ENCODE data around the gene PCDHAC1.
"Not testable (repeated sequence)": the region's sequence is repeated elsewhere in the genome, so short reads cannot be mapped to it uniquely, and the experiment has no call there.

The PCDHAC1 gene

GRCh38 chr5:140925806-140926442 lies at the start of gene PCDHAC1:
TSS of gene PCDHAC1 (plus strand) at chr5:140926299. CDS start at chr5:140926893, 594 bp downstream.
- DNase-seq = peak; percentile 27

- DNase-seq = not testable (repeated sequence)
These were observed 49.4 kb upstream of the PCDHAC1 start for GRCh38 chr5:140876541-140877261.

DNA sequence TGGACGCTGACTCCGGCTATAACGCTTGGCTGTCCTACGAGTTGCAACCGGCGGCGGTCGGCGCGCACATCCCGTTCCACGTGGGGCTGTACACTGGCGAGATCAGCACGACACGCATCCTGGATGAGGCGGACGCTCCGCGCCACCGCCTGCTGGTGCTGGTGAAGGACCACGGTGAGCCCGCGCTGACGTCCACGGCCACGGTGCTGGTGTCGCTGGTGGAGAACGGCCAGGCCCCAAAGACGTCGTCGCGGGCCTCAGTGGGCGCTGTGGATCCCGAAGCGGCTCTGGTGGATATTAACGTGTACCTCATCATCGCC lies 48.9 kb upstream of the PCDHAC1 start:
- DNase-seq = no peak

- no peak for DNase-seq
These were observed 44.1 kb upstream of the PCDHAC1 start, which contains the start of gene PCDHA13 for GRCh38 chr5:140881889-140882590. TSS of gene PCDHA13 (plus strand) at chr5:140882124. CDS start at chr5:140882269, 145 bp downstream.

- DNase-seq = no peak
These were observed 43.6 kb upstream of the PCDHAC1 start for GRCh38 chr5:140882591-140882899.

- no peak for DNase-seq
These were observed 42.7 kb upstream of the PCDHAC1 start for GRCh38 chr5:140883373-140883772.

GRCh38 chr5:140883927-140884697 lies 42.0 kb upstream of the PCDHAC1 start:
- no peak for DNase-seq

DNA sequence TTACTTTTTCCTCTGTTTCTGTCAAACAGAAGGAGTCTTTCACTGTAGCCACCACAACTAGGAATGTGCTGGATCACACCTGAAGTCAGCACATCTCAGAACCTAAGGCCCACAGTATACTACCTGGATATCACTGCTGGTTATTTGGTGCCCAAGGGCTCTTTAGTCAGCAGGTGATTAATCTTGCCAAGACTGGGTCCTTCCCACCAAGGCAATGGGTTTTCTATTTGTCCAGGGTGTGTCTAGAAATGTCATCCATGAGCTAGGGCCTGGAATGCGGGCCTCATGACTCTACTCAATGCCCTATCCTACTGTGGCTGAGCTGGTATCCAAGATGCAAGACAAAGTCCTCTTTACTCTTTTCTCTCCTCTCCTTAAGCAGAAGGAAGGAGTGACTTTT lies 9.8 kb upstream of the PCDHAC1 start:
- no peak for DNase-seq

- DNase-seq = no peak
These were observed 2.5 kb upstream of the PCDHAC1 start for GRCh38 chr5:140923601-140924000.

DNA sequence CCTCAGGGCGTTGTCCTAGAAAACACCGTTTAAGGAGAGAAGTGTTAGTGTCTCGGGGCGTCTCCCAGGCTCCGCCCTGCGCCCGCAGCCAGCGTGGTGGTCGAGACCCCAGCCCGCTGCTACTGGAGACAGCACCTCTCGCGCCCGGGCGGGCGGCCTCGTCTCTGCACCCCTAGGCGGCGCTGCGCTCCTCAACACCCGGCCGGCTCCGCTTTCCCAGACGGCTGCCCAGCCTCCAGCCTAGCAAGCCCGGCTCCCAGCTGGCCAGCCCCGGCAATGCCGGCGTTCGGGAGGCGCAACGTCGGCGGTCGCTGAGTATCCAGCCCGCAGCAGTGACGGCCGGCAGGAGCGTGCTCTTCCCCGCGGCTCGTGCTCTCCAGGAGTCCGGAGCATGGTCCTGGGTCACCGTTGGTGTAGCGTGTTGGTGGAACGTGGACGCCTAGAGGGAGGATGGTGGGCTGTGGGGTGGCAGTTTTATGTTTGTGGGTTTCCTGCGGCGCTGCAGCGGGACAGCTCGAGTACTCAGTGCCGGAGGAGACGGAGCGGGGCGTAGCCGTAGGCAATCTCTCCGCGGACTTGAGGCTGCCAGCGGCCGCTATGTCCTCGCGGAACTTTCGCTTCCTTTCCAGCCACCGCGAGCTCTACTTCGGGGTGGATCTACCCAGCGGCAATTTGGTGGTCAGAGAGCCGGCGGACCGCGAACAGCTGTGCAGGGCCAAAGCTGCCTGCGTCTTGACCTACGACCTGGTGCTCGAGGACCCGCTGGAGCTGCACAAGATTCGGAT lies 536 bp downstream of the PCDHAC1 start:
- DNase-seq = peak; percentile 72

DNA sequence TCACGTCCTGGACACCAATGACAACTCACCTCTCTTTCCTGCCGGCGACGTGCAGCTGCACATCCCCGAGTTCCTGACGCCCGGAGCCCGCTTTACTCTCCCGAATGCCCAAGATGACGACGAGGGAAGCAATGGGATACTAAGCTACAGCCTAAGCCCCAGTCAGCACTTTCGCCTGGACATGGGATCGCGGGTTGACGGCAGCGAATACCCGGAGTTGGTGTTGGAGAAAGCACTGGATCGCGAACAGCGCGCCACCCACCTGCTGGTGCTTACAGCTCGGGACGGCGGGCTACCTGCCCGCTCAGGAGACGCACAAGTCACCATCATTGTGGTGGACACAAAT lies 1.1 kb downstream of the PCDHAC1 start:
- DNase-seq = no peak

DNA sequence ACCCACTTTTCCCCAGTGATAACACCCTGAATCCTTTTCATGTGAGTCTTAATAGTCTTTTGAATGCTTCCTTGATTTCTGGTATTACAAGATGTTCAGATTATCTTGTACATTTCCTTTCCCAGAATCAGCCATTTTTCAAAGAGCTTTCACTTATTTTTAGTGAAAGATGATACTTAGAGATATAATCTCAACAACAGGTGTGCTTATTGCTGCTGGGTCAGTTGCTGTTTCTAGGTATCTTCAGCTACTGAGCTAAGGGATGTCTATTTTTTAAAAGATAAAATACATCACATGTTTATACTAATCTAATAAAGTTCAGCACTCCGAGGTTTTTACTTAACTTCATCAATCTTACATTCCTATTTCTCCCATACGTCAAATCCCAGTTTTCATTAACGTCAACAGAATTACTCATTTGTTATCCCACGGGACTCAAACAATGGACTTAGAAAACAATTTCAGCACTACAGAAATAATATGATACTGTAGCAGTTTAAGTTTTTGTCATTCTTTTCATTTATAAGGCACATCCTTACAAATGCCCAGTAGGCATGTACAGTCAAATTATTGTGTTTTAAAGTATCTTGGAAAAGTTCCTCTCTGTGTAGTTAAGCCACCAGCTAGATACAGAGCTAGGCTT lies 9.0 kb downstream of the PCDHAC1 start:
- DNase-seq = no peak

- DNase-seq = no peak
These were observed 20.5 kb downstream of the PCDHAC1 start for GRCh38 chr5:140946578-140946977.

DNA sequence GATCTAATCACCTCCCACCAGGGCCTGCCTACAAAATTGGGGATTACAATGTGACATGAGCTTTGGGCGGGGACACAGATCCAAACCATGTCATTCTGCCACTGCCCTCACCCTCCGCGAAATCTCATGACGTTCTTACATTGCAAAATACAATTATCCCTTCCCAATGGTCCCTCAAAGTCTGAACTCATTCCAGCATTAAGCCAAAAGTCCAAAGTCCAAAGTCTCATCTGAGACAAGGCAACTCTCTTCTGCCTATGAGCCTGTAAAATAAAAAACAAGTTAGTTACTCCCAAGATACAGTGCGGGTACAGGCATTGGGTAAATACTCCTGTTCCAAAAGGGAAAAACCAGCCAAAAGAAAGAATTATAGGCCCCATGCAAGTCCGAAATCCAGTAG lies 25.5 kb downstream of the PCDHAC1 start:
- no peak for DNase-seq

GRCh38 chr5:140953234-140953633 lies 27.1 kb downstream of the PCDHAC1 start:
- no peak for DNase-seq

- DNase-seq = no peak
These were observed 36.1 kb downstream of the PCDHAC1 start for GRCh38 chr5:140962190-140962589.

DNA sequence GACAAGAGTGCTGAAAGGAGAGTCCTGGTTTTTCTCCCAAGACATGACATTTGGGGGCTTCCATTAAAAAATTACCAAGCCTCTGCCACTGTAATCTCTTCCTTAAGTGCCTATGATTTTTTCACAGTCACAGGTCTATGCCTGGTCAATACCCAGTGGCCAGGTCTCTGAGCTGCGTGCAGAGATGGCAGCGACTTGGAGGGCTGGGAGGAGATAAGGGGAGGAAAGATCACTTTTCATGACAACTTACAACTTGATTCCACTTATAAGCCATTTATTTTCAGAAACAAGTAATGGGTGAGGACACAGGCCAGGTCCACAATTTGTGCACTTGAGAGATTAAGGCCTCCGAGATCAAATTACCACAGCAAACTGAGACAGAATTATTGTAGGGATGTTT lies 38.3 kb downstream of the PCDHAC1 start:
- DNase-seq = no peak

DNA sequence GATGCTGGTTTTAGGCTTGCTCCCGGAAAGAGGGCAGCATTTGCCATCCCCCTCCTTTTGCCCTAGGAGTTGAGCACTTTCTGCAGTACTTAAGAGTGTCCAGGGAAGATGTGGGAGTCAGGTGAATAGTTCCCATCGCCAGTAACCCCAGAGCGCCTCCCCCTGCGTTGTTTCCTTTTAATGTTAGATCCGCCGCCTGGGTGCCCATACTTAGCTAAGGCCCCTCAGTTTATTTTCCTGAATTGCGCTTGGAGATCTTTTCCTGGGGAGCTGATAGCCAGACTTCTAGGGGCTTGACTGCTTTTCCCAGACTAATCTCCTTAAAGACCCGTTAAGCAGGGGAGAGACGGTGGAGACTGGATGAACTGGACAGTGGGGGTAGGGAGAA lies 39.8 kb downstream of the PCDHAC1 start:
- no peak for DNase-seq

DNA sequence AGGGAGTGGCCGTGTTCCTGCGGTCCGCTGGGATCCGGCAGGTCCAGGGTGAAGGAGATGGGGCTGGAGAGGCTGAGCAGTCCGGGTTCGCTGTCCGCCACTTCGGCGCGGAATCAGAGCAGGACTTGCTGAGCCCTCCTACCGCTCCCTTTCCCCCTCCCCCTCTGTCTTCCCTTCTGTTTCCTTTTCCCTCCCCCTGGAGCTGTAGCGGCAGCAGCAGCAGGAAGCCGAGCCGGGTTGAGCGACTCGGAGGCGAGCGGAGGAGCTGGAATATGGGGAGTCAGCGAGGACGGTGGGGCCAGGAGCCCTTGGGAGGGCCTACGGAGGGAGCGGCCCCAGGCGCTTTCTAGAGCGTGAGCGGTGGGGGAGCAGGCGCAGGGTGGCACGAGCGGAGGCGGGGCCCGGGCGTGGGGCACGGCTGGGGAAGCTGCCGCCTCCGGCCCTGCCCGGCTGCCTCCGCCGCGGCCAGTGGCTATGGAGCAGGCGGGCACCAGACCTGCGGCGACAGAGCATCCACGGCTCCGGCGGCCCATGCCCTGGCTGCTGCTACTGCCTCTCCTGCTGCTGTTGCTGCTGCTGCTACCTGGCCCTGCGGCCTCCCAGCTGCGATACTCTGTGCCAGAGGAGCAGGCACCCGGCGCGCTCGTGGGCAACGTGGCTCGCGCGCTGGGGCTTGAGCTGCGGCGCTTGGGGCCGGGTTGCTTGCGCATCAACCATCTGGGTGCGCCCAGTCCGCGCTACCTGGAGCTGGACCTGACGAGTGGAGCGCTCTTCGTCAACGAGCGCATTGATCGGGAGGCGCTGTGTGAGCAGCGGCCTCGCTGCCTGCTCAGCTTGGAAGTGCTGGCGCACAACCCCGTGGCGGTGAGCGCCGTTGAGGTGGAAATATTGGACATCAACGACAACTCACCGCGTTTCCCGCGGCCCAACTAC lies 40.5 kb downstream of the PCDHAC1 start, which contains the start of gene PCDHAC2:
Gene PCDHAC2 (plus strand): TSS at position 184 of the 933 bp plus-strand sequence. CDS start 291 bp downstream, at position 475.
- DNase-seq = peak; percentile 74

DNA sequence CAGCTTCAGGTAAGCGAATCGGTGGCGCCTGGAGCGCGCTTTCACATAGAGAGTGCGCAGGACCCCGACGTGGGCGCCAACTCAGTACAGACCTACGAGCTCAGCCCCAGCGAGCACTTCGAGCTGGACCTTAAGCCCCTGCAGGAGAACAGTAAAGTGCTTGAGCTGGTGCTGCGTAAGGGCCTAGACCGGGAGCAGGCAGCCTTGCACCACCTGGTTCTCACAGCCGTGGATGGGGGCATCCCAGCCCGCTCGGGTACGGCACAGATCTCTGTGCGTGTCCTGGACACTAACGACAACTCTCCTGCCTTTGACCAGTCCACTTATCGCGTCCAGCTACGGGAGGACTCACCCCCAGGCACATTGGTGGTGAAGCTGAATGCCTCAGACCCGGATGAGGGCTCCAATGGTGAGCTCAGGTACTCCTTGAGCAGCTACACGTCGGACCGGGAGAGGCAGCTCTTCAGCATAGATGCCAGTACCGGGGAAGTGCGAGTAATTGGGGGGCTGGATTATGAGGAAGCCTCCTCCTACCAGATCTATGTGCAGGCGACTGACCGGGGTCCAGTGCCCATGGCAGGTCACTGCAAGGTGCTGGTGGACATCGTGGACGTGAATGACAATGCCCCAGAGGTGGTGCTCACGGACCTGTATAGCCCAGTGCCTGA lies 41.3 kb downstream of the PCDHAC1 start:
- DNase-seq = no peak

All from left hindlimb (tissue), 1 donor.